ENCODE results near the gene MIPEP.

MIPEP gene

GRCh38 chr13:23710366-23710765 lies 178.8 kb downstream of the MIPEP start:
- TF ChIP-seq MYC (IDR thresholded peaks at IDR 0.05; ENCODE audit: low read depth, low read length), result no peak
- no peak for TF ChIP-seq POLR2A (IDR thresholded peaks at IDR 0.05; ENCODE audit: extremely low read depth, insufficient read length)
- TF ChIP-seq MAX (IDR thresholded peaks at IDR 0.05; ENCODE audit: low read depth, low read length), result no peak
- TF ChIP-seq, protein P1, sequence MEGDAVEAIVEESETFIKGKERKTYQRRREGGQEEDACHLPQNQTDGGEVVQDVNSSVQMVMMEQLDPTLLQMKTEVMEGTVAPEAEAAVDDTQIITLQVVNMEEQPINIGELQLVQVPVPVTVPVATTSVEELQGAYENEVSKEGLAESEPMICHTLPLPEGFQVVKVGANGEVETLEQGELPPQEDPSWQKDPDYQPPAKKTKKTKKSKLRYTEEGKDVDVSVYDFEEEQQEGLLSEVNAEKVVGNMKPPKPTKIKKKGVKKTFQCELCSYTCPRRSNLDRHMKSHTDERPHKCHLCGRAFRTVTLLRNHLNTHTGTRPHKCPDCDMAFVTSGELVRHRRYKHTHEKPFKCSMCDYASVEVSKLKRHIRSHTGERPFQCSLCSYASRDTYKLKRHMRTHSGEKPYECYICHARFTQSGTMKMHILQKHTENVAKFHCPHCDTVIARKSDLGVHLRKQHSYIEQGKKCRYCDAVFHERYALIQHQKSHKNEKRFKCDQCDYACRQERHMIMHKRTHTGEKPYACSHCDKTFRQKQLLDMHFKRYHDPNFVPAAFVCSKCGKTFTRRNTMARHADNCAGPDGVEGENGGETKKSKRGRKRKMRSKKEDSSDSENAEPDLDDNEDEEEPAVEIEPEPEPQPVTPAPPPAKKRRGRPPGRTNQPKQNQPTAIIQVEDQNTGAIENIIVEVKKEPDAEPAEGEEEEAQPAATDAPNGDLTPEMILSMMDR (IDR thresholded peaks at IDR 0.05; ENCODE audit: low read depth, low read length), result no peak
- no peak overlapping the region for H3K4me3 ChIP-seq (ENCODE audit: low read depth, low read length)
- DNase-seq (ENCODE audit: low read depth), result no peak

GRCh38 chr13:23709536-23709935 lies 179.7 kb downstream of the MIPEP start:
- no peak for TF ChIP-seq MYC (IDR thresholded peaks at IDR 0.05; ENCODE audit: low read depth, low read length)
- no peak for TF ChIP-seq POLR2A (IDR thresholded peaks at IDR 0.05; ENCODE audit: extremely low read depth, insufficient read length)
- TF ChIP-seq, protein P1 (IDR thresholded peaks at IDR 0.05; ENCODE audit: low read depth, low read length), result no peak
- TF ChIP-seq MAX (IDR thresholded peaks at IDR 0.05; ENCODE audit: low read depth, low read length), result no peak
- no peak overlapping the region for H3K4me3 ChIP-seq (ENCODE audit: low read depth, low read length)
- no peak for DNase-seq (ENCODE audit: low read depth)

- TF ChIP-seq MYC (IDR thresholded peaks at IDR 0.05; ENCODE audit: low read depth, low read length), result no peak
- TF ChIP-seq, protein P1 (IDR thresholded peaks at IDR 0.05; ENCODE audit: low read depth, low read length), result peak; percentile 35
- no peak overlapping the region for H3K4me3 ChIP-seq (ENCODE audit: low read depth, low read length)
- peak; percentile 37 for DNase-seq (ENCODE audit: low read depth)
Observed at GRCh38 chr13:23707674-23708073, 181.5 kb downstream of the MIPEP start.

DNA sequence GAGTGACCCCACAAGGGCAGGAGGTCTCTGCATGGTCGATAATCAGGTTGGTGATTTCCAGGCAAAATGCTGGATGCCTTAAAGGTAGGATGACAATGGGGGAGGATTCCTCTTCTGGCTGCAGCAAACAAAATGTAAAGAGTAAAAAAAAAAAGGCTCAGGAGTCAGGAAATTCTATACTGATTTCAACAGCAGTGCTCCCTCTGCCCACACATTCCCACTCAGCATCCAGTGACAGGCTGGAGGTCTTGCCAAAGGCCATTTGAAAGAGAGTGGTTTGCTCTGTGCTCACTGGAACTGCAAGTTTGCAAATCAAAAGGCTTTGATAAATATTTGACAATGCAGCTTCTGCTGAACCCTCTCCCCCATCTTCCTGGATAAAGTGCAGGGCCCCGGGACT lies 183.6 kb downstream of the MIPEP start:
- TF ChIP-seq POLR2A (IDR thresholded peaks at IDR 0.05; ENCODE audit: extremely low read depth, insufficient read length) (no peak), MAX (IDR thresholded peaks at IDR 0.05; ENCODE audit: low read depth, low read length) (no peak), MYC (IDR thresholded peaks at IDR 0.05; ENCODE audit: low read depth, low read length) (no peak)
- TF ChIP-seq, protein P1 (IDR thresholded peaks at IDR 0.05; ENCODE audit: low read depth, low read length), result no peak
- DNase-seq (ENCODE audit: low read depth), result no peak
- H3K4me3 ChIP-seq (ENCODE audit: low read depth, low read length), result no peak overlapping the region

DNA sequence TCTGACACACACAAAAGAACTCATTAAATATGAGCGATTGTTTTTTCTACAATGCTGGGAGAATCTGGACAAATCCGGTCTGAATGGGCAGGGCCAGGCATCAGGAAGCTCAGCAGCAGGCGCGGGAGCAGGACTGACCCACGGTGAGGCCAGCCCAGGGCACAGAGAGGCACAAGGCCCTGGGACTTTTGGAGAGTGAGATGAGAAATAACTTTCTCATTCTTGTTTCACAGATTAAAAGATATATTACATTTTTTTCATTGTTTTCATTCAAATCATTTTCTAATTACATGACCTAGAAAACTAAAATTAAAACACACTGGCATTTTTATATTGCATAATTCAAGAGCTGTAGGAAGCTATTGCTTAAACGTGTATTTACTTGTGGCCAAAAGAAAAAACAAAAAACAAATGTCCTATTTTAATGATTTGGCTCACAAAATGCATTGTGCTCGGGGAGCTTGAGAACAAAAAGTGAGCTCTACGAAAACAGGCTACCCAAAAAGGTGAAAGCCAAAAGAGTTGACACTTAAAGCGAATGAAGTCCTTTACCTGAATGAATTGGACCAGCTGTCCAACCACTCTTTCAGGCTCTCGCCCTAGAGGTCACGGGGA lies 185.8 kb downstream of the MIPEP start:
- DNase-seq (ENCODE audit: low read depth), result no peak
- TF ChIP-seq MYC (IDR thresholded peaks at IDR 0.05; ENCODE audit: low read depth, low read length) (no peak), MAX (IDR thresholded peaks at IDR 0.05; ENCODE audit: low read depth, low read length) (no peak)
- H3K4me3 ChIP-seq (ENCODE audit: low read depth, low read length), result no peak overlapping the region

- no peak overlapping the region for H3K4me3 ChIP-seq (ENCODE audit: low read depth, low read length)
- no peak for DNase-seq (ENCODE audit: low read depth)
- TF ChIP-seq MYC (IDR thresholded peaks at IDR 0.05; ENCODE audit: low read depth, low read length), result no peak
Observed at GRCh38 chr13:23701636-23702035, 187.6 kb downstream of the MIPEP start.

- H3K4me3 ChIP-seq (ENCODE audit: low read depth, low read length), result no peak overlapping the region
- DNase-seq (ENCODE audit: low read depth), result no peak
- TF ChIP-seq, protein P1 (IDR thresholded peaks at IDR 0.05; ENCODE audit: low read depth, low read length), result no peak
Observed at GRCh38 chr13:23701186-23701585, 188.0 kb downstream of the MIPEP start.
